Adrenal gland (tissue), 5 donors: Measurements from ENCODE around the gene UBE3D.

Experiments
- POLR2A ChIP-seq, 2 donors: fragments of 450-650 bp; IDR thresholded peaks; one replicate each; pipeline ENCODE4 v1.6.1; 2017; ENCODE audit warnings: antibody characterized with exemption in 2 of 2, mild to moderate bottlenecking in 2 of 2, moderate library complexity in 1 of 2
- TF ChIP-seq, protein P1 (sequence below), 6 experiments: fragments of 450-650 bp in 4 of 6; fragments of 200-600 bp in 2 of 6; sonication (generic) in 1 of 6; IDR thresholded peaks; 1 replicate in 5 of 6; 2 replicates in 1 of 6; pipeline versions ENCODE4 v1.5.1 to v1.8.0; 2016 to 2021; ENCODE audit warnings: antibody characterized with exemption in 6 of 6, mild to moderate bottlenecking in 2 of 6, moderate library complexity in 1 of 6
- donor health status: DM: no; HTN: no; CAD: no.

DNA sequence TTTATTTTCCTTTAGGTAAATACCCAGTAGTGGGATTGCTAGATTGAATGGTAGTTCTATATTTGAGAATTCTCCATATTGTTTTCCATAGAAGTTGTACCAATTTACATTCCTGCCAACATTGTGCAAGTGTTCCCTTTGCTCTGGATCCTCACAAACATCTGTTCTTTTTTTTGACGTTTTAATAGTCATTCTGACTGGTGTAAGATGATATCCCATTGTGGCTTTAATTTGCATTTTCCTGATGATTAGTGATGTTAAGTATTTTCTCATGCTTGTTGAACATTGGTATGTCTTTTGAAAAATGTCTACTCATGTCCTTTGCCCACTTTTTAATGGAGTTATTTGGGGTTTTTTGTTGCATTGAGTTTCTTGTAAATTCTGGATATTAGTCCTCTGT is 85.6 kb downstream of the UBE3D start:
- TF ChIP-seq, protein P1, sequence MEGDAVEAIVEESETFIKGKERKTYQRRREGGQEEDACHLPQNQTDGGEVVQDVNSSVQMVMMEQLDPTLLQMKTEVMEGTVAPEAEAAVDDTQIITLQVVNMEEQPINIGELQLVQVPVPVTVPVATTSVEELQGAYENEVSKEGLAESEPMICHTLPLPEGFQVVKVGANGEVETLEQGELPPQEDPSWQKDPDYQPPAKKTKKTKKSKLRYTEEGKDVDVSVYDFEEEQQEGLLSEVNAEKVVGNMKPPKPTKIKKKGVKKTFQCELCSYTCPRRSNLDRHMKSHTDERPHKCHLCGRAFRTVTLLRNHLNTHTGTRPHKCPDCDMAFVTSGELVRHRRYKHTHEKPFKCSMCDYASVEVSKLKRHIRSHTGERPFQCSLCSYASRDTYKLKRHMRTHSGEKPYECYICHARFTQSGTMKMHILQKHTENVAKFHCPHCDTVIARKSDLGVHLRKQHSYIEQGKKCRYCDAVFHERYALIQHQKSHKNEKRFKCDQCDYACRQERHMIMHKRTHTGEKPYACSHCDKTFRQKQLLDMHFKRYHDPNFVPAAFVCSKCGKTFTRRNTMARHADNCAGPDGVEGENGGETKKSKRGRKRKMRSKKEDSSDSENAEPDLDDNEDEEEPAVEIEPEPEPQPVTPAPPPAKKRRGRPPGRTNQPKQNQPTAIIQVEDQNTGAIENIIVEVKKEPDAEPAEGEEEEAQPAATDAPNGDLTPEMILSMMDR (IDR thresholded peaks at IDR 0.05): no peak
- TF ChIP-seq POLR2A (IDR thresholded peaks at IDR 0.05): no peak
